Ishikawa (cell line): ENCODE data around the gene C1orf105.

Source experiments
- CEBPB ChIP-seq: IDR thresholded peaks from 2 replicates; pipeline ENCODE4 v1.6.1; 2012
- CREB1 ChIP-seq: IDR thresholded peaks from 2 replicates; pipeline ENCODE4 v1.6.1; 2012; ENCODE audit warnings: low read depth
- EGR1 ChIP-seq: IDR thresholded peaks from 2 replicates; pipeline ENCODE4 v1.6.1; 2012
- EP300 ChIP-seq: IDR thresholded peaks from 2 replicates; pipeline ENCODE4 v1.6.1; 2012; ENCODE audit warnings: borderline replicate concordance
- FOXM1 ChIP-seq: IDR thresholded peaks from 2 replicates; pipeline ENCODE4 v1.6.1; 2012; ENCODE audit warnings: low read depth, borderline replicate concordance
- MAX ChIP-seq: IDR thresholded peaks from 2 replicates; pipeline ENCODE4 v1.6.1; 2012
- NFIC ChIP-seq: IDR thresholded peaks from 2 replicates; pipeline ENCODE4 v1.6.1; 2012
- RAD21 ChIP-seq: IDR thresholded peaks from 2 replicates; pipeline ENCODE4 v1.6.1; 2012; ENCODE audit warnings: low read depth
- REST ChIP-seq: IDR thresholded peaks from 2 replicates; pipeline ENCODE4 v1.6.1; 2012; ENCODE audit warnings: low read depth, mild to moderate bottlenecking
- TAF1 ChIP-seq: IDR thresholded peaks from 2 replicates; pipeline ENCODE4 v1.6.1; 2012; ENCODE audit warnings: low read depth, mild to moderate bottlenecking
- TCF12 ChIP-seq: IDR thresholded peaks from 2 replicates; pipeline ENCODE4 v1.6.1; 2012; ENCODE audit warnings: low read depth
- TEAD4 ChIP-seq: IDR thresholded peaks from 2 replicates; pipeline ENCODE4 v1.6.1; 2012
- USF1 ChIP-seq: IDR thresholded peaks from 2 replicates; pipeline ENCODE4 v1.6.1; 2012
- YY1 ChIP-seq: IDR thresholded peaks from 2 replicates; pipeline ENCODE4 v1.6.1; 2012; ENCODE audit warnings: low read depth
- ZBTB7A ChIP-seq: IDR thresholded peaks from 2 replicates; pipeline ENCODE4 v1.6.1; 2012; ENCODE audit warnings: low read depth

C1orf105 gene

GRCh38 chr1:172477741-172478140 lies 57.3 kb downstream of the C1orf105 start:
- TF ChIP-seq RAD21 (no peak), TAF1 (no peak), TCF12 (no peak), CREB1 (no peak), REST (no peak), EP300 (no peak), USF1 (no peak), TEAD4 (no peak), FOXM1 (no peak), YY1 (no peak), ZBTB7A (no peak), NFIC (no peak)

GRCh38 chr1:172478485-172478884 lies 58.0 kb downstream of the C1orf105 start:
- TF ChIP-seq EGR1 (no peak), REST (no peak)

- TF ChIP-seq EP300 (no peak), CEBPB (no peak), YY1 (no peak), TEAD4 (no peak), REST (no peak), USF1 (no peak), TAF1 (no peak), ZBTB7A (no peak), NFIC (no peak), TCF12 (no peak), MAX (no peak), FOXM1 (no peak)
Observed at GRCh38 chr1:172480431-172480830, 59.9 kb downstream of the C1orf105 start.

- TF ChIP-seq TCF12 (no peak), YY1 (no peak), TEAD4 (no peak), TAF1 (no peak), MAX (no peak), RAD21 (no peak), CREB1 (no peak), NFIC (no peak), EGR1 (no peak), REST (no peak), CEBPB (no peak), USF1 (no peak)
Observed at GRCh38 chr1:172482044-172482443, 61.6 kb downstream of the C1orf105 start.
